Hepatocyte (in vitro differentiated cells): ENCODE results near the gene BCAS4.

Source experiments
- EZH2phosphoT487 ChIP-seq: fragments of 200-600 bp; sonication (generic); IDR thresholded peaks from one replicate; pipeline ENCODE4 v1.6.1; 2018; ENCODE audit warnings: antibody characterized with exemption, mild to moderate bottlenecking, low read depth, moderate library complexity; ENCODE audit not compliant: unreplicated experiment, severe bottlenecking
- TF ChIP-seq, protein P1 (sequence below): fragments of 200-600 bp; sonication (generic); IDR thresholded peaks from 2 replicates; pipeline ENCODE4 v1.5.1; 2016; ENCODE audit warnings: antibody characterized with exemption, mild to moderate bottlenecking; ENCODE audit not compliant: poor library complexity

DNA sequence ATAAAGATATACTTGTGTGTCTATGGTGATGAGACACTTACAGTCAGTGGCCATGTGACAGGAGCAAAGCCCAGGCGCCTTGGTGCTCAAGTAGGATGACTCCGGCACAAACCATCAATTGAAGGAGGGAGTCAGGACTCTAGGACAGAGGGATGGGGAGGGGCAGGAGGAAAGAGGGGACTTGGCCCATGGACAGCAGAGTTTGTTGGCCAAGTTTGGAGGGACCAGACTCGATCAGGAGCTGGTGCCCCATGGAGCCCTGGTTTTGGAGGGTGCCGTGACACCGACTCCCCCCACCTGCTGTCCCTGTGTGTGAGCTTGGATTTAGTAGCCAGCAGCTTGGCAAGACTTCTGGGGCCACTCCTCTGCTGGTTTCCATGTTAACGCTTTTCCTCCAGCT is 70.3 kb downstream of the BCAS4 start:
- TF ChIP-seq, protein P1, sequence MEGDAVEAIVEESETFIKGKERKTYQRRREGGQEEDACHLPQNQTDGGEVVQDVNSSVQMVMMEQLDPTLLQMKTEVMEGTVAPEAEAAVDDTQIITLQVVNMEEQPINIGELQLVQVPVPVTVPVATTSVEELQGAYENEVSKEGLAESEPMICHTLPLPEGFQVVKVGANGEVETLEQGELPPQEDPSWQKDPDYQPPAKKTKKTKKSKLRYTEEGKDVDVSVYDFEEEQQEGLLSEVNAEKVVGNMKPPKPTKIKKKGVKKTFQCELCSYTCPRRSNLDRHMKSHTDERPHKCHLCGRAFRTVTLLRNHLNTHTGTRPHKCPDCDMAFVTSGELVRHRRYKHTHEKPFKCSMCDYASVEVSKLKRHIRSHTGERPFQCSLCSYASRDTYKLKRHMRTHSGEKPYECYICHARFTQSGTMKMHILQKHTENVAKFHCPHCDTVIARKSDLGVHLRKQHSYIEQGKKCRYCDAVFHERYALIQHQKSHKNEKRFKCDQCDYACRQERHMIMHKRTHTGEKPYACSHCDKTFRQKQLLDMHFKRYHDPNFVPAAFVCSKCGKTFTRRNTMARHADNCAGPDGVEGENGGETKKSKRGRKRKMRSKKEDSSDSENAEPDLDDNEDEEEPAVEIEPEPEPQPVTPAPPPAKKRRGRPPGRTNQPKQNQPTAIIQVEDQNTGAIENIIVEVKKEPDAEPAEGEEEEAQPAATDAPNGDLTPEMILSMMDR: no peak
- TF ChIP-seq EZH2phosphoT487: no peak
